GM18873 (cell line): Measurements from ENCODE around the gene CDKAL1.
"Not testable (repeated sequence)": the region's sequence is repeated elsewhere in the genome, so short reads cannot be mapped to it uniquely, and the experiment has no call there.

Experiments
- ATAC-seq: cut with Tn5 transposase; IDR thresholded peaks from one replicate; pipeline ENCODE4 v1.9.1; 2021; ENCODE audit warnings: mild to moderate bottlenecking, moderate library complexity, moderate number of reproducible peaks; ENCODE audit not compliant: unreplicated experiment, low FRiP score

The CDKAL1 gene

DNA sequence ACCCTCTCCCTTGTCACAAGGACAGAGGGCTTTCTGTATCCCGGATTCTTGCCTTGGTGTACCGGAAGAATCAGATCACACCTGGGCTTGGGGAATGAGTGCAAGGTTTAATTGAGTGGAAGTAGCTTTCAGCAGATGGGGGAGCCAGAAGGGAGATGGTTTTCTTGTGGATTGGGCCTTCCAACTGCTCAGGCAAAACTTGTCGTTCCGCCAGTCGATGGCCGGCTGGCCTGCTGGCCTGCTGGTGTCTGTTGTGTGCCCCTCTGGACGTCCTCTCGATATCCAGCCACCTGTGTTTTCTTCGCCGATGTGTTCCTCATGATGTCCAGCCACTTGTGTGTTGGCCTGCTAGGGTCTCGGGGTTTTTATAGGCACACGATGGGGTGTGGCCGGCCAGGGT, 168.1 kb downstream of the CDKAL1 start:
- ATAC-seq = no peak

DNA sequence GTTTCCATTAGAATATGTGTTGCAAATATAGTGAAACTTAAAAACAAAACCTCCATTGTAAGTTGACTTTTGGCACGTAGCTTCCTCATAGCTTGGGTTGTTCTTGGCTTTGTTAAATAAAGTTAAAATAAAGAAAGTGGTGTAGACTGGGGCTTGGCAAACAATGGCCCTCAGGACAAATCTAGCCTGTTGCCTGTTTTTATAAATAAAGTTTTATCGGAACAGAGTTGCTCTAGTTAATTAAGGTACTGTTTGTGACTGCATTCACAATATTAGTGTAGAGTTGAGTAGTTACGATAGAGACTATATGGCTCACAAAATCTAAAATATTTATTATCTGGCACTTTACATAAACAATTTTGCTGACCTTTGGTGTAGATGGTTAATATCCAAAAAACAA, 168.8 kb downstream of the CDKAL1 start:
- no peak for ATAC-seq

DNA sequence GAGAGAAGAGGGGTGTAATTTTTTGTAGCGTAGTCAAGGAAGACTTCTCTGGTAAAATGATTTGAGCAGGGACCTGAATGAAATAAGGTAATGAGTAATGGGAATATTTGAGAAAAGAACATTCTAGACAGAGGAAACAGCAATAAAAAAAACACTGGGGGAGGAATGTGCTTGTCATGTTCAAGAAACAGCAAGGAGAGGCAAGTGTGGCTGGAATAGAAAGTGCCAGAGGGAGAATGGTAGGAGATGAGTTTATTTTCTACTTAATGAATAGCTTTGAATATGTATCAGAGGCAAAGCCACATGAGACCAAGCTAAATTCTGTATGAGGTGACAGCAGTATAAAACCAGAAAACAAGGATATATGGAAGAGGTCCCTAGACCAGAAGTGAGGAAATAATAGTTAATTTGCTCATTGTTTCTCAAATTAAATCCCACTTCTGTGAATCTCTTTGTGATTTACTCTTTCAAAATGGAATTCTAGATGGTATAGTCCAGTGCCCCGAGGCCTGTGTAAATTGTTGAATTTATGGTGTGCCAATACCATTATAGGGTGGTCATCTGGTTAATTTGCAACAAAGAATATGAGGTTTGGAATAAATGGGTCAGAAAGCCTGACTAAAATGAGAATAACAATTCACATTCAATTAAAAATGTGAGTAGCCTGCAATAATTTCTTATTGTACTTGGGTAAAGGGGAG, 170.2 kb downstream of the CDKAL1 start:
- ATAC-seq = no peak

DNA sequence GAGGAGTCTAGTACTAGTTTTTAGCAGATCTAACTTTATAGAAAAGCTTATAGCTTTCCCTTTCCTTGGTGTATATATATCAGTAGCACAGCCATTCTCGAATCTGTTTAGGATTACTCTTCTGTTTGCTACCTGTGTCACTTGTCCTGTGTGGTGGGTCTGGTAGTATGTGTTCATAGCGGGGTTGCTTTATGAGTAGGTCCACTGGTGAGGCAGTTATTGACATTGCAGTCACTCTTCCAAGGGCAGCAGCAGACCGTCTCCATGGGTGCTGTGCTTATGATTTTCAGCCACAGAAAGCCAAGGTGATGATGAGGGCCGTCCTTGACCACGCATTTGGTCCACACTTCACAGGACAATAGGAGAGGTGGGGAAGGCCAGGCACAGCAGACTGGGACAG, 171.5 kb downstream of the CDKAL1 start:
- ATAC-seq = peak; percentile 82

DNA sequence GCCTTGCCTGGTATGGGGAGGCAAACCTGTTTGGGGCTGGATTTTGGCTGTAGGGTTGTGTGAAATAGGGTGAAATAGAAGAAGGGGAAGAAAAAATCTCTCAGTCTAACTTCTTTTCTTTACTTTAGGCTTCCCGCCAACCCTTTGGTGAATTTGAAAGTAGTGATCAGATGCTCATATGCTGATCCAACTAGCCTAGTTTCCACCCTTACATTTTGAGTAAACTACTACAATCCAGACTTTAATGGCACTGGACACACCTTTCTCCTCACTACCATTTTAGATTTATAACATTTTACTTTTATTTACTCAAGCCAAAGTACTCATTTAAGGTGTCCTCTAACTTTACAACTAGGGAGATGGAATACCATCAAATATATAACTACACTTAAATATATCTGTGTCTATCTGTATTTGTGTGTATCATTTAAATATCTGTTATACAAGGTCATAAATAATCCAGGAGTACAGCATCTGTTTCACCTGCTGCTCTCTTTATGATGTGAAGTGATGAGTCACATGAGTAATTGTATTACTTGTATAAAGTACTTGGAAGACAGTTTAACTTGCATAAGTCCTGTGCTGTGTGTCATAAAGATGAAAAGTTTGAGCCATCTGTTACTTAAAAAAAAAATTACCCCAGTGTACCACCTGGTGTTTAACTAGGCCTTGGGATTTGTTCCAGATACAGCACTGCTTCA, 172.1 kb downstream of the CDKAL1 start:
- no peak for ATAC-seq

DNA sequence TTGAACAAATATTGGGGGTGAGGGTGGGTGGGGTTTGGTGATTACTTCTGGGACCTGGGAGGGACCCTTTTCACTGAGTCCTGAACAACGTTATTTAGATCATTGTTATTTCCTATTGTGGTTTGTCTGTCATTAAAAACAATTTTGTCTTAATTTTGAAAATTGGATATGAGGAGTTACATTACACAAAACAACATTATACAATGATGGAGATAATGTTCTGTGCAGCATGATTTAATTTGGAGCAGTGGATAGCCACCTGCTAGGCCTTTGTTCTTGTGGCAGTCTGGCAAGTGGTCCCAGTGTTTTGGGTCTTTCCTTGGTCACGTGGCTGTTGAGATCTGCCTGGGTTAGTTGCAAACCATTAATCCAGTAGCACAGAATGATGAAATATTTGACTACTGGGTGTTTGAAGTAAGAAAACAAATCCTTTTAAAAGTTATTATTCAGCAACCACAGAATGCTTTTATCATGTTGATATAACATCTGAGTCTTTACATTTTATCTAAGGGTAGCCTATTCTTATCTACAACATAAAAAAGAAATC, 172.8 kb downstream of the CDKAL1 start:
- no peak for ATAC-seq

DNA sequence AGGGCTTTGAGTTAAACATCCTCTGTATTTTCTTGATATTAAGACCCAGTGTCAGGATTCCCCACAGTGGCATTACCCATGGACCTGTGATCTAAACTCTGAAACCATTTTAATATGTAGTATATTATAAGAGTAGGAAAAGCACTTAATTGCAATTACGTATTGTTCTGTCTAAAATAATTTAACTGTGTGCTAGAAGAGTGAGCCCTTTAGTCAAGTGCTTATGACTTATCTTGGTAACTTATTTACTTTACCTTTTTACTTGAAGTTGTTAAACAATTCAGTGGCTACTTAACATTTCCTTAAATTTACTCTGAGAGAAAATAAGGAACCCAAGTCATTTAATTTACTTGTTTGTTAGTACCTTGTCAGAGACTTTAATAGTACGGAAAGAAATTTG, 173.6 kb downstream of the CDKAL1 start:
- no peak for ATAC-seq

DNA sequence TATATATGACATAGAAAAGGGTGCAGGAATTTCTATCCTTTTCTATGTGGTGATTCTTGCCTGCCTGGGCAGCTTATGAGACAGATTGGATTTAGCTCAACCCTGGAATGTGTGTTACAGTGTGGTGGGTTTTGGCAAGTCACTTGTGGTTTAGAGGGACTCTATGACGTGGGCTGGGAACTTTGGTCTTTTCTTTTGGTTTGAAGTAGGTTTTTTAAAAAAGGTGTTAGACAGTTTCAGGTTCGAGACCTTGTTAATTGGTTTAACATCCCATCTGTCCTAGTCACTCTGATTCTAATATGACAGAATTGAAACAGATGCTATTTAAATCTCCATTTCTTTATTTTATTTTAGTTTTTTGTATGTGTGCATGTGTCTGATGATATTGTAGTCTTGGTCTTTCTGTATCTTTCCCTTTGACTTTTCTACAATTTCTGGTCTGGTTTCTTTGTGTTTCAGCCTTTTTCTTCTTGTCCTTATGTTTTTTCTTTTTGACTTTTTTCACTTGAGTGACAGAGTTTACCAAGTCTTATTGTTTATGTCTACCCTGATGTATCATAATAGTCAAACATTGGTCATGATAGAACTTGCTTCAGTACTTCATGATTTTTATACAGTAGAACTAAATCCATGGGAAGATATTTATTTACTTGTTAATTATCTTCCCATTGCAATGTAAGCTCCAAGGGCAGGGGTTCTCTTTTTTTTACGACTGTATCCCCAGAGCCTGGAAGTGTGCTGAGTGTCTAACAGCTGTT, 174.3 kb downstream of the CDKAL1 start:
- ATAC-seq = no peak

DNA sequence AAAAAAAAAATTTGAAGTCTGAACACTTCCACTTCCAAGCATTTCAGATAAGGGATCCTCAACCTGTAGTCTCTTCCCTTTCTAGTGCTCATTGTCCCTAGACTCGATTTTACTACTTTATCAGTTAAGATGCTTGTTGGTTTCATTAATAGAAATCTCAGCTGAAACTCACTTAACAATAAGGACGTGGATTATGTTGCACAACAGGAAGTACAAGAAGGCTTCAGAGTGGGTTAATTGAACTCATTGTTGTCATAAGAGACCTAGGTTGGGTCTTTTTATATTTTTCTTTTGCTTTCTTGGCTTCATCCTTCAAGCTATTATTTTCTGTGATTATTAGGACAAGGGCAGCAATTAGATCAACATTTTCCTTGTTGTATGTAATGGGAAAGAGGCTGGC, 175.2 kb downstream of the CDKAL1 start:
- ATAC-seq = no peak

DNA sequence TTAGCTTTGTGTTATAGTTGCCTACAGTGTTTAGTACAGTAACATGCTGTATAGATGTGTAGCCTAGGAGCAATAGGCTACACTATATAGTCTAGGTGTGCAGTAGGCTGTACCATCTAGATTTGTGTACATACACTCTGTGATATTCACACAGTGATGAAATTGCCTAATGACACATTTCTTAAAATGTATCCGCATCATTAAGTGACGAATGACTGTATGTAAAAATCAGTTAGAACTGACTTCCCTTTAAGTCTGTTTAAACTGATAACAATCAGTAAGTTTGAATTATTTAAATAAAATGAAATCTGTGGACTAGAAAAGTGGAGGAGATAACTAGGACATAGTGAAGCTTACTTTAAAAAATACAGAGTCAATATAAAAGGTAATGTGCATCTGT, 176.1 kb downstream of the CDKAL1 start:
- no peak for ATAC-seq

DNA sequence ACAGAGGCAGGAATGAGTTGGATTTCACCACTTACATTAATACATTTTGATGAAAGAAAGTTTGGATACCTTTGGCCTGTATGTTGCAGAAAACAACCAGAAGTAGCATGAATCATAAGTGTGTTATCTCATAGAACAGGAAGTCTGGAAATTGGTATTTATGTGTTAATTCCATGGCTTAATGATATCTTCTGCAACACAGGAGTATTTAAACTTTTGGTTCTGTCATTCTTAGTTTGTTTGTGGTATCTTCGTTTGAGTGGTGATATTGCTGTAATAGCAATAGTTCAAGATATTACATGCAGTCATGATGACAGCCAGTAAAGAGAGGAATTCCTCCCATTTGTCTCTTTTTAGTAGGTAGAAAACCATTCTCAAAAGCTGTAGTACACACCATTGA, 177.3 kb downstream of the CDKAL1 start:
- ATAC-seq = no peak

DNA sequence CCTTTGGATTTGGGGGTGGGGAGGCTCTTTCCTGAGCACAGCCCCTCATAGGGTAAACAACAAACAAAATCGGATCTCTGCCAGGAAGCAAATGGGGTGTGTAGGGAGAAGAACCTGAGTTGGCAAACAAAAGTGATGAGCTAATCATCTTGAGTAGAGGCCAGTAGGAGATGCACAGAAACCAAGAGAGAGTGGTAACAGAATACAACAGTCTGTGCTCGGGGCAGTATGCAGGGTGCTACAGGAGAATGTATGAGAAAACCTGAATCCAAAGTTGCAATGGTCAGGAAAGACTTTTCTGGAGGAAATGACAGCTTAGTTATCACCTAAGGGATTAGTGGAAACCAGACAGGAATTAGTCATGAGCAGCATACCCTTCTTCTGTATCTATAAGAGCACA, 177.8 kb downstream of the CDKAL1 start:
- ATAC-seq = no peak

DNA sequence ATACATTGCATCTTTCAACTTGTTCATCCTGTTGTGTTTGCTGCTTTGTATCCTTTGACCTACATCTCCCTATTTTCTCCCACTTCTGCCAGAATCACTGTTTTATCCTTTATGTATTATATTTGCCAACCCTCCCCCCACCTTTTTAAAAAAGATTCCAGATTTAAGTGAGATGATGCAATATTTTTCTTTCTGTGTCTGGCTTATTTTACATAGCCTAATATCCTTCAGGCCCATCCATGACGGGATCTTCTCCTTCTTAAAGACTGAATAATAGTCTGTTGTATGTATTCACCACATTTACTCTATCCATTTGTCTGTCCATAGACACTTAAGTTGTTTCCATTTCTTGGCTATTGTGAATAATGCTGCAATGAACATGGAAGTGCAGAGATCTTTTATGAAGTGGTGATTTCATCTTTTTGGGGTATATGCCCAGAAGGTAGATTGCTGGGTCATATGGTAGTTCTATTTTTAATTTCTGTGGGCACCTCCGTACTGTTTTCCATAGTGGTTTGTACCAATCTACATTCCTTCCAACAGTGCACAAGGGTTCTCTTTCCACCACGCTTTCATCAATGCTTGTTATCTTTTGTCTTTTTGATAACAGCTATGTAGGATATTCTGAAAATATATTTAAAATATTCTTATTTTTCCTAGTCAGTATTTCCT, 181.0 kb downstream of the CDKAL1 start:
- no peak for ATAC-seq

DNA sequence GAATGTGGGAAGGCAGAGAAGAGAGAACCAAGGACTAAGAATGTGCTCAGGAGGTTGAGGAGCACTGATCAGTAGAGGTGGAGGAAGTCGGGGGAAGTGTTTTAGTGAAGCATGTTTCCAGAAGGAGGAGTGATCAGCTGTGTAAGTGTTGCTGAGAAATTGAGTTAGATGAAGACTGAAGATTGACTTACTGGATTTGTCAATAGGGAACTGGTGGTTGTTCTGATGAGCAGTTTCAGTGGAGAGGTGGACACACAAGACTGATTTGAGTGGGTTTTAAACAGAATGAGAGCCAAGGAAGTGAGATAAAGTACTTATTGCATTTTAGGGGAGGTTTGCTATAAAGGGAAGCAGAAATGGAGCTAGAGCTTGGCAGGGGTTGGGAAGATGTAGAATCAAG, 182.6 kb downstream of the CDKAL1 start:
- ATAC-seq = no peak

DNA sequence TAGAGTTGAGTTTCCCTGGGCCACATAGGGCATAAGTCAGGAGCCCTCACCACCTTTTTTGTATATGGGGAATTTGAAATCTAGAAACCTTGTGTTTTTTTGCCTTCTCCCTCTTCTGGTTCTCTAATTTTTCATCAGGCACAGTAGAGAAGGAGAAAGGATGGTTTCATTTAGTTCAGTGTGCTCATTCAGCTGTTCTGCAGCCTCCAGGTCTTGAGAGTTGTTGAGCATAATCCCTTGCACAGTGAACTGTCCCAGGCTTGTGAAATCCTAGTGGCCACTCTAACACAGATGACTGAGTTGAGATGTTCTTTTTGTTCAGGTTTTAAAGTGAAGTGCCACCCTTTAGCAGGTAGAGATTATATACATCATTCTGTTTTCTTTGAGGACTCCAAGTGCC, 183.5 kb downstream of the CDKAL1 start:
- ATAC-seq = no peak

DNA sequence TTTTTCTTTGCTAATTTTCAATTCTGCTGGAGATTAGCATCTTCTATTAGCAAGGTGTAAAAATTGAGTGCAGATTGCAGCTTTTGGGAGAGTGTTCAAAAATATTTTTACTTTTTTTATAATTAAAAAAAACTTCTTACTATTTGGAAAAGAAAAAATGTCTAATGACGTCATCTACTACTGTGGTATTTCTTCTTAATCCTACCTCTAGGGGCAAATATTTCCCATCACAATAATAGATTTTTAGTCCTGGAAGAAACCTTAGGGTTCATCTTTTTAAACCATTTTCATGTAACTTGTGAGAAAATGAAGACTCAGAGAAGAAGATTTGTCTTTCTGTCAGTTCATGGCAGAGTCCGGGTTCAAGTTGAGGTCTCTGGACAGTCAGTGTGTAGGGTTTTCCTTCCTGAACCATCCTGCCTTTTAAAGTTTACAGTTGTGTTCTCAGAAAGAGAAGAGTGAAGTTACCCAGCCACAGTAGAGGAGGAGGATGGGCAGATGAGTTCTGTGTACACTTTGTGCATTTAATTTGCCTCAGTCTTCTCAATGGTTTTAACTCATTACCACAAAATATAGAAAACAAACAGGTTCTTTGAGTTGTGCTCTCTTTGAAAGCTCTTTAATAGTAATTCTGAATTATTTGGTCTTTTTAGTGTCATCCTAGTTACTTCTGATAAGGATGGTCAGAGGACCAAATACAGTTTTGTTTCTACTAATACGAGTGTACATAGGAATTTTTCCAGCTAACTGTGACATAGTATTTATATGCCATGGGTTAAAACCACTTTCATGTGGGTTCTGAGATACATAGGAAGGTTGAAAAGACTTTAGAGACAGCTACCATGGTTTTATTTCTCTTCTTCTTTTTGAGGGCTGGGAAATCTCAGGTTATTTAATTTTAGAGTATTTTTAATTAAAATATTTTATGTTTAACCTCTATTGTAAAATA, 184.7 kb downstream of the CDKAL1 start:
- no peak for ATAC-seq

DNA sequence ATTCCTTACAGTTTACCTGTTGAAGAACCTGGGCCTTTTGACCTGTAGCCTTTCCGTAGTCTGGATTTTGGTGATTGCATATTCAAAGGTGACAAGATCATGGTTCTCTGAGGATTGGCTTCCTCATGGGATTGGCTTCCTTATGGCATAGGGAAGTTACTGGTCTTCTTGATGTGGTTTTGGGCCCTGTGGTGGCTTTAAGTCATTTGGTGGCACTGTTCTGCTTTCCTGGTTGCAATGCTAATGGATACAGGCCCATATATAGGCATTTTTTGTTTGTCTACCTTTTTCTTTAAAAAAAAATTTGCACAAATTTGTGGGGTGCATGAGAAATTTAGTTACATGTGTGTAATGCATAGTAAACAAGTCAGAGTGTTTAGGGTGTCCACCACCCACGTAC, 185.7 kb downstream of the CDKAL1 start:
- no peak for ATAC-seq

DNA sequence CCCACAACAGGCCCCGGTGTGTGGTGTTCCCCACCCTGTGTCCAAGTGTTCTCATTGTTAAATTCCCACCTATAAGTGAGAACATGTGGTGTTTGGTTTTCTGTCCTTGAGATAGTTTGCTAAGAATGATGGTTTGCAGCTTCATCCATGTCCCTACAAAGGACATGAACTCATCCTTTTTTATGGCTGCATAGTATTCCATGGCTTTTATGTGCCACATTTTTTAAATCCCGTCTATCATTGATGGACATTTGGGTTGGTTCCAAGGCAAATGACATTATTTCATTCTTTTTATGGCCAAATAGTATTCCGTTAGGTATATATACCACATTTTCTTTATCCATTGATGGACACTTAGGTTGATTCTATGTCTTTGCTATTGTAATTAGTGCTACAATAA, 186.9 kb downstream of the CDKAL1 start:
- ATAC-seq = not testable (repeated sequence)

DNA sequence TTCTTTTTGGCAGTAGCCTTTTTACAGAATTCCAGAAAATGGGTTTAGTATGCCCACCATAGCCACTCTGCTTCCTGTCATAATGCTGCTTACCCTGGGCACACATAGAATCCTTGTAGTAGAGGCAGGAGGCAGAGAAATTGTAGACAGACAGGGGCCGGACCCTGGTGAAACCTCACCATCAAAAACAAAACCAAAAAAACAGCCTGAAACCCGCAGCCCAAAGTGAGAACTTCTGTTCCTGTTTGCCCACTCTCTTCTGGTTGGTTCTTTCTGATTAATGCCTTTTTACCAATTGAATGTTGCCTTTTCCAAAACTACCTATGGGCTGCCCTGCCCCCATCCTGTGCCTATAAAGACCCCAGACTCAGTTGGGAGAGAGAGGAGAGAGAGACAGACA, 188.2 kb downstream of the CDKAL1 start:
- peak; percentile 70 for ATAC-seq

DNA sequence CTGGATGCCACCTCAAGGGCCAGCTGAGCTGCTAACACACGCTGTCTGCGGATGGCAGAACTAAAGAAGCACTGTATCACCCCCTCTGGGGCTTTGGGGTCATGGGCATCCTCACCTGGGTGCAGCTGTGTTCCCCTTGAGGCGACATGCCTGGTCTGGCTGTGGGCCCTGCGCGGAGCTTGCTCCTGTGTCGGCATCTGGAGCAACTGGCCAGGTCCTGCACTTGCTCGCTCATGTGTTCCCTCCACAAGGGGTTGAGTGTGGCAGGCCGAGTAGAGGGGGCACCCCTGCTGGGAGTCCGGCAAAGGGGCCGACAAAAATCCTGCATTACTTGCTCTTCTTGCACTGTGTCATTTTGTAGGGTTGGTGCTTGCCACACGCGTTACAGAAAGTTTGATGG, 189.0 kb downstream of the CDKAL1 start:
- ATAC-seq = no peak
